NCI-H774 (cell line): ENCODE measurements around the gene ARHGEF26.

ENCODE experiments used
- DNase-seq: peaks from one replicate; lab custom pipeline; 2025; lab: John Stamatoyannopoulos, UW

Gene ARHGEF26

GRCh38 chr3:154209499-154209898 lies 88.3 kb downstream of the ARHGEF26 start:
- no peak for DNase-seq

- no peak for DNase-seq
Measured at GRCh38 chr3:154210986-154211385, 89.8 kb downstream of the ARHGEF26 start.

- no peak for DNase-seq
Measured at GRCh38 chr3:154214306-154214705, 93.1 kb downstream of the ARHGEF26 start.

GRCh38 chr3:154217671-154218070 lies 96.5 kb downstream of the ARHGEF26 start:
- no peak for DNase-seq

GRCh38 chr3:154218728-154219127 lies 97.5 kb downstream of the ARHGEF26 start:
- DNase-seq, result no peak

GRCh38 chr3:154220462-154220861 lies 99.3 kb downstream of the ARHGEF26 start:
- no peak for DNase-seq

GRCh38 chr3:154223519-154223918 lies 102.3 kb downstream of the ARHGEF26 start:
- no peak for DNase-seq

- DNase-seq, result no peak
Measured at GRCh38 chr3:154224366-154224765, 103.2 kb downstream of the ARHGEF26 start.

GRCh38 chr3:154224866-154225265 lies 103.7 kb downstream of the ARHGEF26 start:
- no peak for DNase-seq

GRCh38 chr3:154225536-154225935 lies 104.3 kb downstream of the ARHGEF26 start:
- DNase-seq, result no peak

GRCh38 chr3:154227531-154227930 lies 106.3 kb downstream of the ARHGEF26 start:
- DNase-seq, result no peak

- no peak for DNase-seq
Measured at GRCh38 chr3:154228561-154229216, 107.5 kb downstream of the ARHGEF26 start.

GRCh38 chr3:154229217-154229590 lies 108.0 kb downstream of the ARHGEF26 start:
- DNase-seq, result no peak

GRCh38 chr3:154235330-154235729 lies 114.1 kb downstream of the ARHGEF26 start:
- no peak for DNase-seq

GRCh38 chr3:154236331-154236730 lies 115.1 kb downstream of the ARHGEF26 start:
- no peak for DNase-seq

GRCh38 chr3:154240235-154240634 lies 119.0 kb downstream of the ARHGEF26 start:
- DNase-seq, result no peak

GRCh38 chr3:154241496-154241895 lies 120.3 kb downstream of the ARHGEF26 start:
- no peak for DNase-seq

- DNase-seq, result no peak
Measured at GRCh38 chr3:154242766-154243165, 121.6 kb downstream of the ARHGEF26 start.

- no peak for DNase-seq
Measured at GRCh38 chr3:154243353-154243752, 122.2 kb downstream of the ARHGEF26 start.

GRCh38 chr3:154244644-154245043 lies 123.5 kb downstream of the ARHGEF26 start:
- no peak for DNase-seq

- DNase-seq, result no peak
Measured at GRCh38 chr3:154247806-154248415, 126.7 kb downstream of the ARHGEF26 start.

GRCh38 chr3:154250291-154250690 lies 129.1 kb downstream of the ARHGEF26 start:
- DNase-seq, result no peak

GRCh38 chr3:154251610-154252009 lies 130.4 kb downstream of the ARHGEF26 start:
- no peak for DNase-seq
